Neural progenitor cell (in vitro differentiated cells): ENCODE results near the gene ALG6.
A peak's percentile ranks its signal among the peaks of the same experiment; 100 is the strongest.

Experiments
- EZH2 ChIP-seq: fragments of 200-600 bp; sonication (generic); IDR thresholded peaks from 2 replicates; pipeline ENCODE4 v1.6.1; 2017; ENCODE audit warnings: antibody characterized with exemption, mild to moderate bottlenecking, moderate library complexity
- TF ChIP-seq, protein P1 (sequence below): fragments of 200-600 bp; sonication (generic); IDR thresholded peaks from 2 replicates; pipeline ENCODE4 v1.5.1; 2017; ENCODE audit warnings: antibody characterized with exemption, mild to moderate bottlenecking

DNA sequence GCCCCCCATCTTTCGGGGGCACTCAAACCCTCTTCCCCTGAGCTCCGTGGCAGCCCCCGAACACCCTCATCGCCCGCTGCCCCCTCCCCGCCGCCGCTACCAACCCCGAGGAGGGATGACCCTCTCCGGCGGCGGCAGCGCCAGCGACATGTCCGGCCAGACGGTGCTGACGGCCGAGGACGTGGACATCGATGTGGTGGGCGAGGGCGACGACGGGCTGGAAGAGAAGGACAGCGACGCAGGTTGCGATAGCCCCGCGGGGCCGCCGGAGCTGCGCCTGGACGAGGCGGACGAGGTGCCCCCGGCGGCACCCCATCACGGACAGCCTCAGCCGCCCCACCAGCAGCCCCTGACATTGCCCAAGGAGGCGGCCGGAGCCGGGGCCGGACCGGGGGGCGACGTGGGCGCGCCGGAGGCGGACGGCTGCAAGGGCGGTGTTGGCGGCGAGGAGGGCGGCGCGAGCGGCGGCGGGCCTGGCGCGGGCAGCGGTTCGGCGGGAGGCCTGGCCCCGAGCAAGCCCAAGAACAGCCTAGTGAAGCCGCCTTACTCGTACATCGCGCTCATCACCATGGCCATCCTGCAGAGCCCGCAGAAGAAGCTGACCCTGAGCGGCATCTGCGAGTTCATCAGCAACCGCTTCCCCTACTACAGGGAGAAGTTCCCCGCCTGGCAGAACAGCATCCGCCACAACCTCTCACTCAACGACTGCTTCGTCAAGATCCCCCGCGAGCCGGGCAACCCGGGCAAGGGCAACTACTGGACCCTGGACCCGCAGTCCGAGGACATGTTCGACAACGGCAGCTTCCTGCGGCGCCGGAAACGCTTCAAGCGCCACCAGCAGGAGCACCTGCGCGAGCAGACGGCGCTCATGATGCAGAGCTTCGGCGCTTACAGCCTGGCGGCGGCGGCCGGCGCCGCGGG is 44.2 kb upstream of the ALG6 start:
- TF ChIP-seq, protein P1, sequence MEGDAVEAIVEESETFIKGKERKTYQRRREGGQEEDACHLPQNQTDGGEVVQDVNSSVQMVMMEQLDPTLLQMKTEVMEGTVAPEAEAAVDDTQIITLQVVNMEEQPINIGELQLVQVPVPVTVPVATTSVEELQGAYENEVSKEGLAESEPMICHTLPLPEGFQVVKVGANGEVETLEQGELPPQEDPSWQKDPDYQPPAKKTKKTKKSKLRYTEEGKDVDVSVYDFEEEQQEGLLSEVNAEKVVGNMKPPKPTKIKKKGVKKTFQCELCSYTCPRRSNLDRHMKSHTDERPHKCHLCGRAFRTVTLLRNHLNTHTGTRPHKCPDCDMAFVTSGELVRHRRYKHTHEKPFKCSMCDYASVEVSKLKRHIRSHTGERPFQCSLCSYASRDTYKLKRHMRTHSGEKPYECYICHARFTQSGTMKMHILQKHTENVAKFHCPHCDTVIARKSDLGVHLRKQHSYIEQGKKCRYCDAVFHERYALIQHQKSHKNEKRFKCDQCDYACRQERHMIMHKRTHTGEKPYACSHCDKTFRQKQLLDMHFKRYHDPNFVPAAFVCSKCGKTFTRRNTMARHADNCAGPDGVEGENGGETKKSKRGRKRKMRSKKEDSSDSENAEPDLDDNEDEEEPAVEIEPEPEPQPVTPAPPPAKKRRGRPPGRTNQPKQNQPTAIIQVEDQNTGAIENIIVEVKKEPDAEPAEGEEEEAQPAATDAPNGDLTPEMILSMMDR = no peak
- TF ChIP-seq EZH2 = peak; percentile 97
